DND-41 (cell line): ENCODE results near the gene ZC3H18.

ENCODE experiments used
- ATAC-seq: fragments of 200-7000 bp; cut with Tn5 transposase; 3 replicates; pipeline ENCODE4 v1.9.1; 2021; ENCODE audit warnings: low read depth; ENCODE audit not compliant: insufficient read depth
- DNase-seq: peaks from one replicate; pipeline ENCODE4 v3.0.0-alpha.2; 2020
- H2AFZ ChIP-seq: 2 replicates; pipeline ENCODE4 v1.6.0; 2012; ENCODE audit warnings: low read depth, low read length
- H3K27ac ChIP-seq: 2 replicates; pipeline ENCODE4 v1.5.1; 2012; ENCODE audit warnings: low read length, inconsistent platforms
- H3K27me3 ChIP-seq: fragments of 200-600 bp; sonication (generic); 2 replicates; pipeline ENCODE4 v1.6.0; 2012; ENCODE audit warnings: low read length, mild to moderate bottlenecking, inconsistent platforms; ENCODE audit not compliant: insufficient read depth, poor library complexity
- H3K36me3 ChIP-seq: 2 replicates; pipeline ENCODE4 v1.5.1; 2012; ENCODE audit warnings: low read length, inconsistent platforms; ENCODE audit not compliant: insufficient read depth
- H3K4me1 ChIP-seq: 2 replicates; pipeline ENCODE4 v1.5.1; 2012; ENCODE audit warnings: mild to moderate bottlenecking, low read length; ENCODE audit not compliant: insufficient read depth
- H3K4me2 ChIP-seq: 2 replicates; pipeline ENCODE4 v1.6.0; 2012; ENCODE audit warnings: mild to moderate bottlenecking, moderate library complexity, low read length, inconsistent platforms; ENCODE audit not compliant: insufficient read depth
- H3K4me3 ChIP-seq, 2 experiments: fragments of 200-600 bp in 1 of 2; shearing (Covaris generic) in 1 of 2; 2 replicates each; pipeline ENCODE4 v1.5.1; 2012 to 2016; ENCODE audit warnings: inconsistent platforms in 2 of 2, low read length in 2 of 2, mild to moderate bottlenecking in 2 of 2, low read depth in 1 of 2, moderate library complexity in 1 of 2
- H3K79me2 ChIP-seq: 2 replicates; pipeline ENCODE4 v1.6.0; 2012; ENCODE audit warnings: low read length, inconsistent platforms; ENCODE audit not compliant: insufficient read depth
- H3K9ac ChIP-seq: 2 replicates; pipeline ENCODE4 v1.6.0; 2012; ENCODE audit warnings: low read depth, mild to moderate bottlenecking, inconsistent platforms, low read length, moderate library complexity
- H3K9me3 ChIP-seq: 2 replicates; pipeline ENCODE4 v1.5.1; 2012; ENCODE audit warnings: low read length, moderate library complexity, mild to moderate bottlenecking, inconsistent platforms; ENCODE audit not compliant: insufficient read depth, severe bottlenecking
- H4K20me1 ChIP-seq: 2 replicates; pipeline ENCODE4 v1.6.0; 2012; ENCODE audit warnings: low read length; ENCODE audit not compliant: insufficient read depth
- CTCF ChIP-seq: IDR thresholded peaks from 2 replicates; pipeline ENCODE4 v1.5.1; 2012; ENCODE audit warnings: borderline replicate concordance, low read length, moderate library complexity, mild to moderate bottlenecking; ENCODE audit not compliant: poor library complexity, severe bottlenecking; ENCODE audit errors: extremely low read depth
- EZH2 ChIP-seq: IDR thresholded peaks from 3 replicates; pipeline ENCODE4 v1.6.1; 2012; ENCODE audit warnings: borderline replicate concordance, low read depth, mild to moderate bottlenecking, moderate library complexity, low read length, inconsistent platforms; ENCODE audit not compliant: severe bottlenecking

The ZC3H18 gene

GRCh38 chr16:88569985-88570690, at the start of gene ZC3H18:
ZC3H18 (plus strand) TSS chr16:88570403; CDS start chr16:88577124, 6,721 bp downstream.
- Histone ChIP-seq H2AFZ (peak within 1 kb of the TSS; percentile 97), H3K4me3 (peak within 1 kb of the TSS; percentile 72 to 100), H3K79me2 (peaks cover 57% of the 10 kb centered on the region), H3K27me3 (no peaks in the 10 kb centered on the region), H3K36me3 (peaks cover 31% of the 10 kb centered on the region), H3K4me1 (peaks cover 40% of the 10 kb centered on the region), H4K20me1 (peaks cover 40% of the 10 kb centered on the region), H3K9ac (peak within 1 kb of the TSS; percentile 79), H3K4me2 (peak within 1 kb of the TSS; percentile 100), H3K9me3 (no peaks in the 10 kb centered on the region), H3K27ac (peak within 1 kb of the TSS; percentile 93)
- no peak for TF ChIP-seq CTCF
- TF ChIP-seq EZH2: no peak
- DNase-seq: peak; percentile 95
- peak; percentile 92 for ATAC-seq

- DNase-seq (no peak), ATAC-seq (no peak)
- H2AFZ ChIP-seq: no peak overlapping the region
- no peak overlapping the region for H3K4me2 ChIP-seq
- no peaks in the 10 kb centered on the region for H3K27me3 ChIP-seq
- no peaks in the 10 kb centered on the region for H3K4me1 ChIP-seq
- no peaks in the 10 kb centered on the region for H3K36me3 ChIP-seq
- H3K27ac ChIP-seq: no peak overlapping the region
- H4K20me1 ChIP-seq: peaks cover 5% of the 10 kb centered on the region; the same call in 1 of the 2 replicates
- H3K9me3 ChIP-seq: no peaks in the 10 kb centered on the region
- TF ChIP-seq CTCF: no peak
- no peak for TF ChIP-seq EZH2
- no peak overlapping the region for H3K4me3 ChIP-seq
- H3K9ac ChIP-seq: no peak overlapping the region
- H3K79me2 ChIP-seq: no peaks in the 10 kb centered on the region
Observed at GRCh38 chr16:88521674-88522073, 48.5 kb upstream of the ZC3H18 start.

- Histone ChIP-seq H3K4me1 (no peaks in the 10 kb centered on the region), H3K79me2 (no peaks in the 10 kb centered on the region), H3K36me3 (no peaks in the 10 kb centered on the region), H3K27ac (no peak overlapping the region), H4K20me1 (peaks cover 5% of the 10 kb centered on the region; the same call in 1 of the 2 replicates), H3K27me3 (no peaks in the 10 kb centered on the region), H3K4me3 (no peak overlapping the region), H3K9ac (no peak overlapping the region), H2AFZ (no peak overlapping the region), H3K4me2 (no peak overlapping the region), H3K9me3 (no peaks in the 10 kb centered on the region)
- TF ChIP-seq CTCF (no peak), EZH2 (no peak)
- DNase-seq (no peak), ATAC-seq (no peak)
Observed at GRCh38 chr16:88522276-88522949, 47.8 kb upstream of the ZC3H18 start.
